Sigmoid colon (tissue), 7 donors: ENCODE data around the gene SH2D6. TPM values are rescaled to one million over a fixed set of nuclear protein-coding genes. Genes with fewer than 3 reads are reported as not detected.

Experiments used
- DNase-seq: peaks from one replicate; pipeline ENCODE4 v3.0.0-alpha.2; 2019
- H3K27ac ChIP-seq, 4 donors: fragments of 200-600 bp; sonication (generic); one replicate each; pipeline ENCODE4 v1.5.1; 2016 to 2019; ENCODE audit warnings: mild to moderate bottlenecking in 1 of 4
- H3K27me3 ChIP-seq, 3 donors: fragments of 200-600 bp; sonication (generic); one replicate each; pipeline ENCODE4 v1.5.1; 2019; ENCODE audit warnings: mild to moderate bottlenecking in 1 of 3
- H3K36me3 ChIP-seq, 4 donors: fragments of 200-600 bp; sonication (generic); one replicate each; pipeline ENCODE4 v1.5.1; 2016 to 2019
- H3K4me1 ChIP-seq, 4 donors: fragments of 200-600 bp; sonication (generic); one replicate each; pipeline ENCODE4 v1.5.1; 2017 to 2019
- H3K4me3 ChIP-seq, 4 donors: fragments of 200-600 bp; sonication (generic); one replicate each; pipeline ENCODE4 v1.5.1; 2017 to 2019; ENCODE audit warnings: mild to moderate bottlenecking in 2 of 4, moderate library complexity in 1 of 4
- H3K9me3 ChIP-seq, 4 donors: fragments of 200-600 bp in 3 of 4; sonication (generic) in 3 of 4; one replicate each; pipeline versions ENCODE4 v1.5.1 to v1.6.1; 2013 to 2019
- CTCF ChIP-seq, 4 experiments: fragments of 450-650 bp in 3 of 4; fragments of 200-600 bp in 1 of 4; IDR thresholded peaks; one replicate each; pipeline ENCODE4 v1.5.1; 2016 to 2019; ENCODE audit warnings: antibody characterized with exemption in 4 of 4, mild to moderate bottlenecking in 3 of 4, moderate library complexity in 2 of 4
- EP300 ChIP-seq, 4 donors: sonication (generic); formaldehyde crosslinking; IDR thresholded peaks; one replicate each; pipeline ENCODE4 v1.6.1; 2017; ENCODE audit warnings: antibody characterized with exemption in 4 of 4
- POLR2A ChIP-seq, 2 donors: fragments of 450-650 bp; IDR thresholded peaks; one replicate each; pipeline ENCODE4 v1.6.1; 2016; ENCODE audit warnings: antibody characterized with exemption in 2 of 2, mild to moderate bottlenecking in 2 of 2, moderate library complexity in 2 of 2
- POLR2AphosphoS5 ChIP-seq, 4 donors: sonication (generic); formaldehyde crosslinking; IDR thresholded peaks; one replicate each; pipeline ENCODE4 v1.6.1; 2017; ENCODE audit warnings: antibody characterized with exemption in 4 of 4
- WGBS, 2 donors: extraction: QIAGEN DNeasy Blood & Tissue Kit; methylation state at CpG; one replicate each; pipeline ENCODE4 v1.1.7; 2013; 5-methylcytosine and 5-hydroxymethylcytosine counted together
- intact Hi-C: fragments of 100-400 bp; cut with DNase I; formaldehyde crosslinking; loops from one replicate; pipeline ENCODE4 v1.15.1; 2023
- polyA plus RNA-seq, 3 donors: library from polyadenylated mRNA; stranded (reverse); fragments of 200-250 nt; gene quantifications; one replicate each; pipeline ENCODE4 v1.2.3, GENCODE V29; 2013
- total RNA-seq, 4 donors: library from RNA; depleted of rRNA; stranded (reverse); fragments of >200 nt; gene quantifications; one replicate each; pipeline ENCODE4 v1.1.0, GENCODE V29; 2016
- donor health status: healthy with polysubstance abuse.
- donor health status: Bipolar disorder and iron deficiency.
- donor health status: healthy.

SH2D6 gene
- total RNA-seq (not detected), polyA plus RNA-seq (10 to 100 TPM in 2 of 3 donors, 1 to 10 TPM in 1; 2.8 to 14.6 (median 11.4) TPM)

- intact Hi-C loops, result no loop called here
- peaks cover 0 to 40% (median 36%) of the 10 kb centered on the region in 4 donors for H3K4me1 ChIP-seq
- TF ChIP-seq CTCF (IDR thresholded peaks at IDR 0.05) (no peak), EP300 (IDR thresholded peaks at IDR 0.05) (no peak), POLR2AphosphoS5 (IDR thresholded peaks at IDR 0.05) (peak; percentile 85 to 93 (median 93)), POLR2A (IDR thresholded peaks at IDR 0.05) (peak in 1 of 2 donors; percentile 58)
Observed at GRCh38 chr2:85418132-85419008, at the start of gene SH2D6. Gene SH2D6 (plus strand): TSS chr2:85418714. CDS start chr2:85429466, 10,752 bp downstream.

GRCh38 chr2:85368921-85369320 lies 49.6 kb upstream of the SH2D6 start:
- no peak overlapping the region for H3K27ac ChIP-seq
- intact Hi-C loops, result no loop called here
- H3K4me3 ChIP-seq, result no peak overlapping the region

More at GRCh38 chr2:85418132-85419008, at the start of gene SH2D6:
- Histone ChIP-seq H3K4me3 (peak within 1 kb of the TSS; percentile 61 to 73 (median 70)), H3K27ac (peak within 1 kb of the TSS; percentile 92 to 94 (median 93)), H3K27me3 (no peaks in the 10 kb centered on the region), H3K36me3 (no peaks in the 10 kb centered on the region), H3K9me3 (no peaks in the 10 kb centered on the region)
- 18% methylated on average over 57 of the region's 57 CpGs for WGBS, 2 donors
- peak; percentile 93 for DNase-seq

GRCh38 chr2:85369500-85369899 lies 49.0 kb upstream of the SH2D6 start:
- TF ChIP-seq POLR2AphosphoS5 (IDR thresholded peaks at IDR 0.05), result no peak
- TF ChIP-seq EP300 (IDR thresholded peaks at IDR 0.05), result no peak
- TF ChIP-seq POLR2A (IDR thresholded peaks at IDR 0.05), result no peak
- no peak for TF ChIP-seq CTCF (IDR thresholded peaks at IDR 0.05)
- WGBS, 2 donors, result 29 to 65% methylated on average over 5 of the region's 5 CpGs
- no peak for DNase-seq
- Histone ChIP-seq H3K27me3 (no peaks in the 10 kb centered on the region), H3K27ac (no peak overlapping the region), H3K4me1 (no peaks in the 10 kb centered on the region), H3K4me3 (no peak overlapping the region), H3K9me3 (no peaks in the 10 kb centered on the region), H3K36me3 (peaks cover 0 to 28% (median 4%) of the 10 kb centered on the region in 4 donors)
- intact Hi-C loops, result no loop called here

More at GRCh38 chr2:85368921-85369320, 49.6 kb upstream of the SH2D6 start:
- TF ChIP-seq CTCF (IDR thresholded peaks at IDR 0.05) (no peak), EP300 (IDR thresholded peaks at IDR 0.05) (no peak), POLR2A (IDR thresholded peaks at IDR 0.05) (no peak), POLR2AphosphoS5 (IDR thresholded peaks at IDR 0.05) (no peak)
- H3K36me3 ChIP-seq, result peaks cover 0 to 28% (median 4%) of the 10 kb centered on the region in 4 donors
- DNase-seq, result no peak
- H3K4me1 ChIP-seq, result no peaks in the 10 kb centered on the region
- H3K27me3 ChIP-seq, result no peaks in the 10 kb centered on the region
- H3K9me3 ChIP-seq, result no peaks in the 10 kb centered on the region

GRCh38 chr2:85371045-85371444 lies 47.5 kb upstream of the SH2D6 start:
- TF ChIP-seq EP300 (IDR thresholded peaks at IDR 0.05) (no peak), CTCF (IDR thresholded peaks at IDR 0.05) (no peak), POLR2A (IDR thresholded peaks at IDR 0.05) (no peak), POLR2AphosphoS5 (IDR thresholded peaks at IDR 0.05) (no peak)
- H3K36me3 ChIP-seq, result peaks cover 0 to 29% (median 4%) of the 10 kb centered on the region in 4 donors
- H3K4me1 ChIP-seq, result no peaks in the 10 kb centered on the region
- no peak for DNase-seq
- intact Hi-C loops, result no loop called here
- no peak overlapping the region for H3K27ac ChIP-seq
- no peaks in the 10 kb centered on the region for H3K9me3 ChIP-seq
- no peak overlapping the region for H3K4me3 ChIP-seq
- WGBS, 2 donors, result 97% methylated on average over 11 of the region's 11 CpGs
- H3K27me3 ChIP-seq, result no peaks in the 10 kb centered on the region
